OCI-LY3 (cell line): Measurements from ENCODE around the gene BAIAP2L1.

ENCODE experiments used
- H2AFZ ChIP-seq: fragments of 200-600, 300-600 bp; shearing (Covaris generic); 2 replicates; pipeline ENCODE4 v1.6.0; 2014; ENCODE audit warnings: antibody characterized with exemption, low read depth, low read length
- H3K27ac ChIP-seq: fragments of 200-600, 300-600 bp; sonication (generic); 2 replicates; pipeline ENCODE4 v1.5.1; 2014; ENCODE audit warnings: mild to moderate bottlenecking, low read length, moderate library complexity, mixed read lengths
- H3K27me3 ChIP-seq: fragments of 200-600, 300-600 bp; sonication (generic); 2 replicates; pipeline ENCODE4 v1.6.1; 2014; ENCODE audit warnings: low read depth, low read length, mixed read lengths
- H3K36me3 ChIP-seq: fragments of 200-600, 300-600 bp; sonication (generic); replicated peaks from 2 replicates; pipeline ENCODE3; 2014; ENCODE audit warnings: low read depth, low read length, mixed read lengths
- H3K4me1 ChIP-seq: fragments of 300-600, 200-600 bp; sonication (generic); 2 replicates; pipeline ENCODE4 v1.6.1; 2014; ENCODE audit warnings: low read length, mixed read lengths
- H3K4me2 ChIP-seq: fragments of 200-600, 300-600 bp; sonication (generic); 2 replicates; pipeline ENCODE4 v1.6.1; 2014; ENCODE audit warnings: low read length, mixed read lengths
- H3K4me3 ChIP-seq: fragments of 300-600, 200-600 bp; sonication (generic); 2 replicates; pipeline ENCODE4 v1.5.1; 2014; ENCODE audit warnings: antibody characterized with exemption, mild to moderate bottlenecking, low read length, moderate library complexity
- H3K79me2 ChIP-seq: fragments of 300-600, 200-600 bp; shearing (Covaris generic); 2 replicates; pipeline ENCODE4 v1.6.1; 2014; ENCODE audit warnings: mild to moderate bottlenecking, low read length, mixed read lengths
- H3K9ac ChIP-seq: fragments of 300-600, 200-600 bp; shearing (Covaris generic); 2 replicates; pipeline ENCODE4 v1.6.0; 2014; ENCODE audit warnings: mild to moderate bottlenecking, low read length, moderate library complexity
- H3K9me3 ChIP-seq: fragments of 200-600, 300-600 bp; shearing (Covaris generic); 2 replicates; pipeline ENCODE4 v1.6.1; 2014; ENCODE audit warnings: low read length, mixed read lengths; ENCODE audit not compliant: insufficient read depth
- H4K20me1 ChIP-seq: fragments of 200-600, 300-600 bp; sonication (generic); 2 replicates; pipeline ENCODE4 v1.6.1; 2016; ENCODE audit warnings: low read length, mixed read lengths; ENCODE audit not compliant: insufficient read depth
- CTCF ChIP-seq: fragments of 200-600, 300-600 bp; sonication (generic); IDR thresholded peaks from 2 replicates; pipeline ENCODE4 v1.5.1; 2014; ENCODE audit warnings: antibody characterized with exemption, low read length, low read depth
- EZH2phosphoT487 ChIP-seq: fragments of 200-600 bp; shearing (Covaris generic); IDR thresholded peaks from 2 replicates; pipeline ENCODE4 v1.6.1; 2018; ENCODE audit warnings: antibody characterized with exemption, mixed run types, low read depth

The BAIAP2L1 gene

GRCh38 chr7:98312201-98312600 lies 88.7 kb downstream of the BAIAP2L1 start:
- Histone ChIP-seq H3K4me3 (no peak overlapping the region), H3K27ac (no peak overlapping the region), H3K27me3 (no peaks in the 10 kb centered on the region), H3K4me1 (peaks cover 12% of the 10 kb centered on the region; the same call in 1 of the 2 replicates), H3K9ac (no peak overlapping the region), H4K20me1 (no peaks in the 10 kb centered on the region), H3K36me3 (no peaks in the 10 kb centered on the region), H2AFZ (no peak overlapping the region), H3K4me2 (no peak overlapping the region), H3K9me3 (no peaks in the 10 kb centered on the region), H3K79me2 (no peaks in the 10 kb centered on the region)
- TF ChIP-seq EZH2phosphoT487 (no peak), CTCF (no peak)

GRCh38 chr7:98309566-98309965 lies 91.3 kb downstream of the BAIAP2L1 start:
- Histone ChIP-seq H3K27ac (no peak overlapping the region), H3K9me3 (no peaks in the 10 kb centered on the region), H3K36me3 (no peaks in the 10 kb centered on the region), H3K9ac (no peak overlapping the region), H3K4me1 (peaks cover 11% of the 10 kb centered on the region; the same call in 1 of the 2 replicates), H3K4me2 (no peak overlapping the region), H2AFZ (no peak overlapping the region), H3K79me2 (no peaks in the 10 kb centered on the region), H3K27me3 (no peaks in the 10 kb centered on the region), H4K20me1 (no peaks in the 10 kb centered on the region), H3K4me3 (no peak overlapping the region)
- no peak for TF ChIP-seq CTCF
- no peak for TF ChIP-seq EZH2phosphoT487

- H3K27ac ChIP-seq = no peak overlapping the region
- H2AFZ ChIP-seq = no peak overlapping the region
- peaks cover 7% of the 10 kb centered on the region; the same call in 1 of the 2 replicates for H3K4me1 ChIP-seq
- H3K4me2 ChIP-seq = no peak overlapping the region
- no peaks in the 10 kb centered on the region for H3K27me3 ChIP-seq
- H3K9me3 ChIP-seq = no peaks in the 10 kb centered on the region
- no peaks in the 10 kb centered on the region for H3K36me3 ChIP-seq
- H4K20me1 ChIP-seq = no peaks in the 10 kb centered on the region
- no peak overlapping the region for H3K4me3 ChIP-seq
- H3K79me2 ChIP-seq = no peaks in the 10 kb centered on the region
- no peak overlapping the region for H3K9ac ChIP-seq
- TF ChIP-seq EZH2phosphoT487 (no peak), CTCF (no peak)
Observed at GRCh38 chr7:98307971-98308466, 92.9 kb downstream of the BAIAP2L1 start.

- no peaks in the 10 kb centered on the region for H3K36me3 ChIP-seq
- no peaks in the 10 kb centered on the region for H3K9me3 ChIP-seq
- H3K9ac ChIP-seq = no peak overlapping the region
- H2AFZ ChIP-seq = no peak overlapping the region
- H3K79me2 ChIP-seq = no peaks in the 10 kb centered on the region
- H3K27me3 ChIP-seq = no peaks in the 10 kb centered on the region
- no peak overlapping the region for H3K4me3 ChIP-seq
- TF ChIP-seq CTCF (no peak), EZH2phosphoT487 (no peak)
- H4K20me1 ChIP-seq = no peaks in the 10 kb centered on the region
- no peak overlapping the region for H3K4me2 ChIP-seq
- no peaks in the 10 kb centered on the region for H3K4me1 ChIP-seq
- H3K27ac ChIP-seq = no peak overlapping the region
Observed at GRCh38 chr7:98305951-98306535, 94.8 kb downstream of the BAIAP2L1 start.
